Hepatocyte (in vitro differentiated cells): ENCODE results near the gene ITIH1. TPM values are rescaled to one million over a fixed set of nuclear protein-coding genes. Genes with fewer than 3 reads are reported as not detected.
A peak's percentile ranks its signal among the peaks of the same experiment; 100 is the strongest.

Experiments used
- DNase-seq: peaks from one replicate; pipeline ENCODE4 v3.0.0-alpha.2; 2016; ENCODE audit warnings: low spot score
- H2AFZ ChIP-seq: fragments of 200-600 bp; sonication (generic); 2 replicates; pipeline ENCODE4 v1.6.0; 2016; ENCODE audit warnings: antibody characterized with exemption, mild to moderate bottlenecking
- H3K27ac ChIP-seq: fragments of 200-600 bp; sonication (generic); 2 replicates; pipeline ENCODE4 v1.5.1; 2016; ENCODE audit warnings: mild to moderate bottlenecking
- H3K27me3 ChIP-seq: fragments of 200-600 bp; sonication (generic); 2 replicates; pipeline ENCODE4 v1.6.1; 2016
- H3K36me3 ChIP-seq: fragments of 200-600 bp; sonication (generic); replicated peaks from 2 replicates; pipeline ENCODE4 v1.5.1; 2016; ENCODE audit warnings: low read depth; ENCODE audit not compliant: insufficient read depth
- H3K4me1 ChIP-seq: fragments of 200-600 bp; sonication (generic); 2 replicates; pipeline ENCODE4 v1.5.1; 2016; ENCODE audit warnings: mild to moderate bottlenecking, moderate library complexity; ENCODE audit not compliant: insufficient read depth
- H3K4me2 ChIP-seq: fragments of 200-600 bp; sonication (generic); 2 replicates; pipeline ENCODE4 v1.6.0; 2016
- H3K4me3 ChIP-seq: fragments of 200-600 bp; sonication (generic); 2 replicates; pipeline ENCODE4 v1.5.1; 2016; ENCODE audit warnings: mild to moderate bottlenecking
- H3K79me2 ChIP-seq: fragments of 200-600 bp; sonication (generic); 2 replicates; pipeline ENCODE4 v1.6.0; 2017; ENCODE audit warnings: mild to moderate bottlenecking
- H3K9me2 ChIP-seq: fragments of 200-600 bp; sonication (generic); replicated peaks from 2 replicates; pipeline ENCODE4 v1.6.0; 2017; ENCODE audit warnings: mild to moderate bottlenecking; ENCODE audit not compliant: insufficient read depth
- H3K9me3 ChIP-seq: fragments of 200-600 bp; sonication (generic); 2 replicates; pipeline ENCODE4 v1.5.1; 2016; ENCODE audit warnings: low read depth, mild to moderate bottlenecking
- H4K20me1 ChIP-seq: fragments of 200-600 bp; sonication (generic); 2 replicates; pipeline ENCODE4 v1.6.0; 2016; ENCODE audit warnings: mild to moderate bottlenecking; ENCODE audit not compliant: insufficient read depth, poor library complexity, severe bottlenecking
- EZH2 ChIP-seq: fragments of 200-600 bp; sonication (generic); IDR thresholded peaks from 2 replicates; pipeline ENCODE4 v1.6.1; 2016; ENCODE audit warnings: antibody characterized with exemption, mild to moderate bottlenecking, borderline replicate concordance
- EZH2phosphoT487 ChIP-seq: fragments of 200-600 bp; sonication (generic); IDR thresholded peaks from one replicate; pipeline ENCODE4 v1.6.1; 2018; ENCODE audit warnings: antibody characterized with exemption, mild to moderate bottlenecking, low read depth, moderate library complexity; ENCODE audit not compliant: unreplicated experiment, severe bottlenecking
- WGBS: methylation state at CpG from one replicate; pipeline ENCODE4 v1.1.6; 2016; ENCODE audit warnings: low lambda C conversion rate; ENCODE audit errors: missing lambda C conversion rate; 5-methylcytosine and 5-hydroxymethylcytosine counted together
- polyA plus RNA-seq: library from polyadenylated mRNA; unstranded; fragments of >200 nt; fragmentation: Nextera tagmentation; extraction: Ambion mirVana; gene quantifications from 2 replicates; pipeline ENCODE4 v1.2.1, GENCODE V29; 2016
- total RNA-seq: library from RNA; depleted of rRNA; stranded (reverse); fragments of >200 nt; gene quantifications from 2 replicates; pipeline ENCODE4 v1.2.3, GENCODE V29; 2014
- TF ChIP-seq, protein P1 (sequence below): fragments of 200-600 bp; sonication (generic); IDR thresholded peaks from 2 replicates; pipeline ENCODE4 v1.5.1; 2016; ENCODE audit warnings: antibody characterized with exemption, mild to moderate bottlenecking; ENCODE audit not compliant: poor library complexity

ITIH1 gene
- total and polyA plus RNA-seq, 2 experiments from 2014 or later, result 154 to 250 TPM

DNA sequence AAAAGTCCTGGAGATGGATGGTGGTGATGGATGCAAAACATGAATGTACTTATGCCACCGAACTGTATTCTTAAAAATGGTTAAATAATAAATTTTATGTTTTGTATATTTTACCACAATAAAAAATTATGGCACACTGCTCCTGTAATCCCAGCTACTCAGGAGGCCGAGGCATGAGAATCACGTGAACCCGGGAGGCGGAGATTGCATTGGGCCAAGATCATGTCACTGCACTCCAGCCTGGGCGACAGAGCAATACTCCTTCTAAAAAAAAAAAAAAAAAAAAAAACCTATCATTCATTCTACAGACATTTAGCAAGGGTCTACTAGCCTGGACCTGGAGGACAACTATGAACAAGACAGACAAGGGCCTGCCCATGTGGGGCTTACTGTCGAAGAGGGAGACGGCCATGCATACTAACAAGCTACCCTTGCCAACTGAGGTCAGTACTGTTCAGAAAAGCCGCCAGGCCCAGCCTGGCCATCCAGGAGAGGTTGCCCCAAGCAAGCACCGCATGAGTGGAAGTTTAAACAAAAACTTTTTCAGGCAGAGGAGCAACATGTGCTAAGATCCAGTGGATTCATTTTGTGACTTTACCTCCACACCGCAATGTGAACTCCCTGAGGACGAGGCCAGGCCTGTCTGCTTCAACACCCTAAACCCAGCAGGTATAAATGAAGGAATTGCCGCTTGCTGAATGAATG, 3.9 kb upstream of the ITIH1 start:
- no peak overlapping the region for H2AFZ ChIP-seq
- H3K27ac ChIP-seq, result no peak overlapping the region
- no peak overlapping the region for H3K4me3 ChIP-seq
- peaks cover 30% of the 10 kb centered on the region for H3K4me1 ChIP-seq
- no peaks in the 10 kb centered on the region for H3K9me3 ChIP-seq
- no peaks in the 10 kb centered on the region for H3K9me2 ChIP-seq
- no peak for DNase-seq
- peaks cover 23% of the 10 kb centered on the region for H3K79me2 ChIP-seq
- no peaks in the 10 kb centered on the region for H3K36me3 ChIP-seq
- H4K20me1 ChIP-seq, result no peaks in the 10 kb centered on the region
- H3K27me3 ChIP-seq, result no peaks in the 10 kb centered on the region
- TF ChIP-seq, protein P1, sequence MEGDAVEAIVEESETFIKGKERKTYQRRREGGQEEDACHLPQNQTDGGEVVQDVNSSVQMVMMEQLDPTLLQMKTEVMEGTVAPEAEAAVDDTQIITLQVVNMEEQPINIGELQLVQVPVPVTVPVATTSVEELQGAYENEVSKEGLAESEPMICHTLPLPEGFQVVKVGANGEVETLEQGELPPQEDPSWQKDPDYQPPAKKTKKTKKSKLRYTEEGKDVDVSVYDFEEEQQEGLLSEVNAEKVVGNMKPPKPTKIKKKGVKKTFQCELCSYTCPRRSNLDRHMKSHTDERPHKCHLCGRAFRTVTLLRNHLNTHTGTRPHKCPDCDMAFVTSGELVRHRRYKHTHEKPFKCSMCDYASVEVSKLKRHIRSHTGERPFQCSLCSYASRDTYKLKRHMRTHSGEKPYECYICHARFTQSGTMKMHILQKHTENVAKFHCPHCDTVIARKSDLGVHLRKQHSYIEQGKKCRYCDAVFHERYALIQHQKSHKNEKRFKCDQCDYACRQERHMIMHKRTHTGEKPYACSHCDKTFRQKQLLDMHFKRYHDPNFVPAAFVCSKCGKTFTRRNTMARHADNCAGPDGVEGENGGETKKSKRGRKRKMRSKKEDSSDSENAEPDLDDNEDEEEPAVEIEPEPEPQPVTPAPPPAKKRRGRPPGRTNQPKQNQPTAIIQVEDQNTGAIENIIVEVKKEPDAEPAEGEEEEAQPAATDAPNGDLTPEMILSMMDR, result no peak
- TF ChIP-seq EZH2phosphoT487 (no peak), EZH2 (no peak)
- WGBS, result 95% methylated on average over 13 of the region's 13 CpGs
- H3K4me2 ChIP-seq, result no peak overlapping the region

DNA sequence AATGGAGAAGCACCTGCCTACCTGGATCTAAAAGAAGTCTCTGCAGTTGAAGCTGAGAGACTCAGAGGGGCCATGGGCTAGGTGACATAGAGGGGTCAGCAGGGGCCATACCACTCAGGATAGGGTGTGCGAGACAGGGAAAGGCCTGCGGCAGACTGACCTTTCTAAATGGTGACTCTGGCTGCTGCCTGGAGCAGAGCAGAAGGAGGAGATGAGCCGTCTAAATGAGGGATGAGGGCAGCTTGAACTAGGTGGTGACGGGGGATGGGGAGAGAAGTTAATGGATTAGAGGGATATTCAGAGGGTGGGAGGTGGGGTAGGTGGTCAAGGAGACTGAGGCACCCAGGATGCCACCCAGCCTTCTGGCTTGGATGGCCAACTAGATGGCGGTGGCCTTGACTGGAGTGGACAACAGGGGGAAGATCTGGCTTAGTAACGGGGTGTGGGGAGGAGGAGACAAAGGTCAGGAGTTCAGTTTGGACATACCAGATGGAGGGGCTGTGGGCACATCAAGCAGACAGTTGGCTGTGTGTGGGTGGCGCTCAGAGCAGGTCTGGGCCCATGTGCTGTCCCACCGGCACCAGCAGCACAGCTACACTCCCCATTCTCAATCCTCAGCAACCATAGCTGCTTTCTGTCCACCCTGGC, 3.2 kb upstream of the ITIH1 start:
- no peaks in the 10 kb centered on the region for H3K9me2 ChIP-seq
- 90% methylated on average over 8 of the region's 8 CpGs for WGBS
- TF ChIP-seq, protein P1, result no peak
- TF ChIP-seq EZH2phosphoT487, result no peak
- TF ChIP-seq EZH2, result no peak
- H3K36me3 ChIP-seq, result no peaks in the 10 kb centered on the region
- H3K4me3 ChIP-seq, result no peak overlapping the region
- no peak overlapping the region for H2AFZ ChIP-seq
- no peak for DNase-seq
- H3K4me2 ChIP-seq, result no peak overlapping the region
- no peak overlapping the region for H3K27ac ChIP-seq
- H3K4me1 ChIP-seq, result peaks cover 30% of the 10 kb centered on the region
- peaks cover 16% of the 10 kb centered on the region for H3K79me2 ChIP-seq
- H4K20me1 ChIP-seq, result no peaks in the 10 kb centered on the region
- H3K27me3 ChIP-seq, result no peaks in the 10 kb centered on the region
- H3K9me3 ChIP-seq, result no peaks in the 10 kb centered on the region

DNA sequence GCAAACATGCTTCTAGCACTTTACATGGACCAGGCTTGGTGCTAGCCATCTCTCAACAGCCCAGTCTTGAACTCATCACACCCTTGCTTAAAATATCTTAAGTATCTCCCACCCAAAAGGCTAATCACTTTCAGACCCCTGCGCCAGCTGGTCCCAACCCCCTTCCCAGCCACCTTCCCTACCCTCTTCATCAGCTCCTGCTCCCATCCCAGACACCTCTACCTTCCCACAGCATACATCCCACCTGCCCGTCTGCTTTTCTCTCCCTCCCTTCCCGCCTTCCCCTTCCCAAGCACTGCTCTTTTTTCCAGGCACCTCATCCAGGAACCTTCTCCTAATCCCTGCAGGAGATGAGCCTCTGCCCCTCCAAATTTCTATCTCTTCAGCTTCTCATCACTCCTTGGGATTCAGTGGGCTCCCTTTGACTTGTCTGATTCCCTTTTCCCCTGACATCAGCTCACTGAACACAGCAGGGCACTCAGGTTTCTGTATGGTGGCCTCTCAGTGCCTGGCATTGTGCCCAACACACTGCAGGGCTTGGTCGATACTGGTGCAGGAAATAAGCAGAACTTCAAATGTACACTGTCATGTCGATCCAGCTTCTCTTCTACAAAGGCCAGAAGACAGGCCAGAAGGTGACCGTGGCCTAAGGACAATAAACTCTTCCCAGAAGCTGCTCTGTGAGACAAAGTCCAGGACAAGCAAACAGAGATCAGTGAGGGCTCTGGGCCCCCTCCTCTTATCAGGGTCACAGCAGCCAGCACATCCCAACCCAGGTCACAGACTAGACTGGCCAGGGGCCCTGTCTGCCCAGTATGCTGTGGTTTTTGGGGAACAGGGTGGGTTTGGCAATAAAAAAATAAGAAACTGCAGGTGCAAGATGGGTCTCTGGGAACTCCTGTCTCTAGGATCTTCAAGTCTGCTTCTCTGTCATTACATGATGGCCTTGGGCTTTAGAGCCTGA, 2.2 kb upstream of the ITIH1 start:
- Histone ChIP-seq H3K4me1 (peaks cover 24% of the 10 kb centered on the region), H3K9me3 (no peaks in the 10 kb centered on the region), H3K36me3 (no peaks in the 10 kb centered on the region), H4K20me1 (no peaks in the 10 kb centered on the region), H2AFZ (no peak overlapping the region), H3K4me2 (peak overlapping the region; percentile 37), H3K4me3 (no peak overlapping the region), H3K27me3 (no peaks in the 10 kb centered on the region), H3K27ac (peak overlapping the region; percentile 63), H3K79me2 (peaks cover 6% of the 10 kb centered on the region), H3K9me2 (no peaks in the 10 kb centered on the region)
- WGBS, result 68% methylated on average over 6 of the region's 6 CpGs
- peak; percentile 41 for DNase-seq
- TF ChIP-seq, protein P1, result no peak
- TF ChIP-seq EZH2 (no peak), EZH2phosphoT487 (no peak)
